H1 (cell line): Measurements from ENCODE around the gene OR6B2. TPM values are rescaled to one million over a fixed set of nuclear protein-coding genes. Genes with fewer than 3 reads are reported as not detected.

ENCODE experiments used
- CTCF ChIA-PET: fragments of 300-600 bp; sonication (Branson Sonifier 250); formaldehyde crosslinking; loops from one replicate; lab custom pipeline; 2021; ENCODE audit not compliant: partially characterized antibody; lab: Charles Lee
- POLR2A ChIA-PET: fragments of 300-600 bp; sonication (Branson Sonifier 250); formaldehyde crosslinking; loops from one replicate; lab custom pipeline; 2021; ENCODE audit warnings: inconsistent platforms; ENCODE audit not compliant: partially characterized antibody; lab: Charles Lee
- DNase-seq, 2 experiments: peaks; one replicate each; pipeline versions ENCODE4 v3.0.0 to v3.0.0-alpha.2; 2010 to 2022; ENCODE audit warnings: low spot score in 2 of 2, low read depth in 1 of 2, mixed read lengths in 1 of 2
- FAIRE-seq: peaks from 2 replicates; lab custom pipeline; 2011; peaks lifted over from hg19 to GRCh38; lab: Jason Lieb, UNC
- H2AFZ ChIP-seq: 2 replicates; pipeline ENCODE4 v1.8.1; 2012; ENCODE audit warnings: low read length, inconsistent platforms
- H2AK5ac ChIP-seq: 2 replicates; pipeline ENCODE4 v1.6.1; 2013; ENCODE audit warnings: low read depth, low read length
- H2BK120ac ChIP-seq: replicated peaks from 2 replicates; pipeline ENCODE3; 2013; ENCODE audit warnings: low read depth, low read length, inconsistent platforms
- H2BK12ac ChIP-seq: 2 replicates; pipeline ENCODE4 v1.6.1; 2013; ENCODE audit warnings: low read depth, low read length
- H2BK15ac ChIP-seq: 2 replicates; pipeline ENCODE4 v1.6.1; 2013; ENCODE audit warnings: low read length
- H2BK20ac ChIP-seq: 2 replicates; pipeline ENCODE4 v1.6.1; 2013; ENCODE audit warnings: low read length
- H2BK5ac ChIP-seq: 2 replicates; pipeline ENCODE4 v1.6.1; 2013; ENCODE audit warnings: low read depth, low read length
- H3K14ac ChIP-seq: 2 replicates; pipeline ENCODE4 v1.6.1; 2013; ENCODE audit warnings: inconsistent platforms; ENCODE audit not compliant: insufficient read length
- H3K18ac ChIP-seq: 2 replicates; pipeline ENCODE4 v1.6.1; 2013; ENCODE audit warnings: low read length; ENCODE audit errors: extremely low read depth
- H3K23ac ChIP-seq: 2 replicates; pipeline ENCODE4 v1.6.1; 2013; ENCODE audit warnings: inconsistent platforms; ENCODE audit not compliant: insufficient read length
- H3K23me2 ChIP-seq: 2 replicates; pipeline ENCODE4 v1.6.1; 2013; ENCODE audit warnings: low read depth, low read length
- H3K27ac ChIP-seq: 2 replicates; pipeline ENCODE4 v1.6.1; 2011; ENCODE audit warnings: low read depth, low read length, inconsistent platforms
- H3K27me3 ChIP-seq, 4 experiments: replicated peaks in 1 of 4; 1 replicate in 1 of 4; 2 replicates in 3 of 4; pipeline versions ENCODE4 v1.6.1 to v1.8.1; 2011 to 2013; ENCODE audit warnings: low read length in 3 of 4, mild to moderate bottlenecking in 3 of 4, inconsistent platforms in 2 of 4, mixed read lengths in 2 of 4, moderate library complexity in 1 of 4; ENCODE audit not compliant: control insufficient read depth in 3 of 4, insufficient read depth in 3 of 4; ENCODE audit errors: extremely low read depth in 1 of 4
- H3K36me3 ChIP-seq, 4 experiments: 2 replicates each; pipeline versions ENCODE4 v1.6.1 to v1.8.1; 2011 to 2013; ENCODE audit warnings: mild to moderate bottlenecking in 4 of 4, low read length in 3 of 4, moderate library complexity in 2 of 4, control low read depth in 1 of 4, inconsistent platforms in 1 of 4; ENCODE audit not compliant: insufficient read depth in 4 of 4, control insufficient read depth in 2 of 4
- H3K4ac ChIP-seq: replicated peaks from 2 replicates; pipeline ENCODE3; 2013; ENCODE audit warnings: low read length, low read depth, mixed read lengths, inconsistent platforms; ENCODE audit not compliant: insufficient read length
- H3K4me1 ChIP-seq, 4 experiments: replicated peaks in 1 of 4; 1 replicate in 1 of 4; 2 replicates in 3 of 4; pipeline versions ENCODE4 v1.6.1 to v1.8.1; 2011 to 2013; ENCODE audit warnings: low read length in 3 of 4, inconsistent platforms in 2 of 4, mixed read lengths in 1 of 4; ENCODE audit not compliant: insufficient read depth in 4 of 4, control insufficient read depth in 3 of 4
- H3K4me2 ChIP-seq, 2 experiments: 2 replicates each; pipeline versions ENCODE4 v1.6.1 to v1.8.1; 2011 to 2013; ENCODE audit warnings: low read depth in 2 of 2, low read length in 2 of 2, control low read depth in 1 of 2, inconsistent platforms in 1 of 2, mild to moderate bottlenecking in 1 of 2; ENCODE audit not compliant: insufficient read depth in 1 of 2
- H3K4me3 ChIP-seq, 4 experiments: fragments of 200-600, 300-600 bp in 1 of 4; sonication (generic), shearing (Covaris generic), sonication (Bioruptor Twin) in 1 of 4; 2 replicates each; pipeline versions ENCODE4 v1.5.1 to v1.8.1; 2011 to 2016; ENCODE audit warnings: low read length in 4 of 4, low read depth in 3 of 4, control low read depth in 2 of 4, inconsistent platforms in 2 of 4, mild to moderate bottlenecking in 2 of 4, mixed read lengths in 1 of 4, moderate library complexity in 1 of 4; ENCODE audit not compliant: insufficient read depth in 2 of 4; ENCODE audit errors: extremely low read depth in 1 of 4
- H3K56ac ChIP-seq: replicated peaks from 2 replicates; pipeline ENCODE3; 2013; ENCODE audit warnings: low read depth, mild to moderate bottlenecking, mixed read lengths, low read length, inconsistent platforms; ENCODE audit not compliant: insufficient read length
- H3K79me1 ChIP-seq: 2 replicates; pipeline ENCODE4 v1.6.1; 2013; ENCODE audit warnings: low read depth, low read length, control low read depth
- H3K79me2 ChIP-seq, 2 experiments: 2 replicates each; pipeline versions ENCODE4 v1.6.1 to v1.8.1; 2012 to 2013; ENCODE audit warnings: low read length in 2 of 2, mild to moderate bottlenecking in 2 of 2, inconsistent platforms in 1 of 2; ENCODE audit not compliant: insufficient read depth in 2 of 2, control insufficient read depth in 1 of 2
- H3K9ac ChIP-seq, 4 experiments: replicated peaks in 1 of 4; 1 replicate in 1 of 4; 2 replicates in 3 of 4; pipeline versions ENCODE4 v1.6.1 to v1.8.1; 2011 to 2013; ENCODE audit warnings: low read depth in 3 of 4, low read length in 3 of 4, control low read depth in 2 of 4, mild to moderate bottlenecking in 2 of 4, moderate library complexity in 2 of 4, inconsistent platforms in 1 of 4; ENCODE audit errors: extremely low read depth in 1 of 4
- H3K9me3 ChIP-seq, 2 experiments: 2 replicates each; pipeline versions ENCODE4 v1.6.1 to v1.8.1; 2012 to 2013; ENCODE audit warnings: mild to moderate bottlenecking in 2 of 2, moderate library complexity in 2 of 2, control low read depth in 1 of 2, inconsistent platforms in 1 of 2, low read depth in 1 of 2, low read length in 1 of 2, mixed read lengths in 1 of 2; ENCODE audit not compliant: insufficient read depth in 2 of 2
- H4K20me1 ChIP-seq, 2 experiments: replicated peaks in 1 of 2; 2 replicates each; pipeline versions ENCODE3 to v1.8.1; 2011 to 2013; ENCODE audit warnings: inconsistent platforms in 2 of 2, low read length in 2 of 2, mild to moderate bottlenecking in 1 of 2; ENCODE audit not compliant: insufficient read depth in 2 of 2, control insufficient read depth in 1 of 2
- H4K5ac ChIP-seq: 2 replicates; pipeline ENCODE4 v1.6.1; 2013; ENCODE audit warnings: low read length, low read depth, mixed read lengths, inconsistent platforms; ENCODE audit not compliant: insufficient read length
- H4K8ac ChIP-seq: 2 replicates; pipeline ENCODE4 v1.8.0; 2013; ENCODE audit warnings: mild to moderate bottlenecking, moderate library complexity, low read length, inconsistent platforms; ENCODE audit not compliant: insufficient read depth; ENCODE audit errors: extremely low read depth
- H4K91ac ChIP-seq: replicated peaks from 2 replicates; pipeline ENCODE3; 2013; ENCODE audit warnings: low read length, mixed read lengths, inconsistent platforms; ENCODE audit not compliant: insufficient read length
- ATF2 ChIP-seq: IDR thresholded peaks from 2 replicates; pipeline ENCODE4 v1.6.1; 2012; ENCODE audit warnings: low read length, inconsistent platforms
- BRCA1 ChIP-seq: IDR thresholded peaks from 2 replicates; pipeline ENCODE4 v1.6.1; 2012; ENCODE audit warnings: low read depth, low read length, improper control_type of control experiment
- KDM5A ChIP-seq: fragments of 200-600 bp; IDR thresholded peaks from 2 replicates; pipeline ENCODE4 v1.7.1; 2012; ENCODE audit warnings: mild to moderate bottlenecking, low read length, inconsistent platforms, mixed read lengths
- MAFK ChIP-seq: IDR thresholded peaks from 2 replicates; pipeline ENCODE4 v1.6.1; 2012; ENCODE audit warnings: low read depth, mild to moderate bottlenecking, improper control_type of control experiment, low read length
- NRF1 ChIP-seq: IDR thresholded peaks from 2 replicates; pipeline ENCODE4 v1.6.1; 2011; ENCODE audit warnings: mild to moderate bottlenecking, low read depth, low read length, improper control_type of control experiment
- SAP30 ChIP-seq: fragments of 300-600 bp; sonication (generic); IDR thresholded peaks from 2 replicates; pipeline ENCODE4 v1.7.1; 2012; ENCODE audit warnings: low read length, moderate library complexity, mild to moderate bottlenecking, inconsistent platforms; ENCODE audit not compliant: insufficient read depth, insufficient replicate concordance
- ZNF274 ChIP-seq: IDR thresholded peaks from 2 replicates; pipeline ENCODE4 v1.7.0; 2012; ENCODE audit warnings: low read length, borderline replicate concordance; ENCODE audit errors: extremely low read depth
- WGBS, 2 experiments: shearing (Covaris generic) in 1 of 2; methylation state at CpG; one replicate each; pipeline versions ENCODE4 v1.1.6 to v1.1.7; 2013 to 2015; ENCODE audit warnings: low lambda C conversion rate in 2 of 2, mixed read lengths in 2 of 2, inconsistent platforms in 1 of 2, low coverage in 1 of 2, missing lambda C conversion rate in 1 of 2; ENCODE audit not compliant: insufficient replicate concordance in 2 of 2, insufficient coverage in 1 of 2, insufficient read length in 1 of 2; ENCODE audit errors: extremely low coverage in 1 of 2, missing lambda C conversion rate in 1 of 2; 5-methylcytosine and 5-hydroxymethylcytosine counted together
- polyA plus RNA-seq, 7 experiments: library from polyadenylated mRNA; depleted of rRNA in 3 of 7; stranded (reverse) in 5 of 7; unstranded in 2 of 7; fragments of >200 nt in 5 of 7; fragments of 200-250 nt in 2 of 7; gene quantifications; 1 replicate in 5 of 7; 2 replicates in 1 of 7; 4 replicates in 1 of 7; pipeline versions ENCODE4 v1.2.1 to v1.2.3, GENCODE V29; 2011 to 2013; ENCODE audit warnings: missing spikeins in 2 of 7, mixed read lengths in 2 of 7
- total RNA-seq: library from RNA; stranded (reverse); fragmentation: NEBNext Ultra II Directional; extraction: Animal tissue kit (Norgen Biotek cat#: 25700); gene quantifications from 2 replicates; pipeline ENCODE4 v1.2.1, GENCODE V29; 2021

The OR6B2 gene
- total and polyA plus RNA-seq, 2 of the 8 experiments (the other 6 are each of a cell fraction or from before 2014, with no cell fraction given): not detected

GRCh38 chr2:239984421-239985194, 45.6 kb downstream of the OR6B2 start:
- Histone ChIP-seq H3K4me3 (no peak overlapping the region), H4K8ac (no peak overlapping the region), H3K79me1 (peaks cover 2% of the 10 kb centered on the region; the same call in 1 of the 2 replicates), H3K4me2 (no peak overlapping the region), H3K79me2 (no peaks in the 10 kb centered on the region), H3K14ac (no peak overlapping the region), H3K27ac (no peak overlapping the region), H4K20me1 (peaks cover 6 to 10% of the 10 kb centered on the region in 2 experiments), H3K27me3 (no peaks in the 10 kb centered on the region), H2BK120ac (no peak overlapping the region), H3K56ac (no peak overlapping the region), H4K91ac (no peak overlapping the region), H4K5ac (no peak overlapping the region), H2BK20ac (no peak overlapping the region), H2AFZ (no peak overlapping the region), H3K23ac (no peak overlapping the region), H3K9ac (no peak overlapping the region), H3K9me3 (peaks cover 0 to 4% of the 10 kb centered on the region in 2 experiments; a peak in 2 of 4 replicates), H3K4me1 (no peaks in the 10 kb centered on the region; a peak in 1 of 7 replicates), H3K36me3 (peaks cover 2 to 34% (median 11%) of the 10 kb centered on the region in 4 experiments; a peak in 7 of 8 replicates), H2AK5ac (no peak overlapping the region), H3K23me2 (no peaks in the 10 kb centered on the region), H2BK5ac (no peak overlapping the region), H3K4ac (no peak overlapping the region), H3K18ac (no peak overlapping the region), H2BK15ac (no peak overlapping the region), H2BK12ac (no peak overlapping the region)
- POLR2A ChIA-PET: no interaction called here
- CTCF ChIA-PET: interaction anchor here (2.3 kb wide), 1 partner anchor 8 kb away, joined by 10 read pairs; no protein-coding TSS in a partner anchor
- DNase-seq (no peak), FAIRE-seq (no peak)
- 91 to 100% methylated on average over 2 to 16 of the region's 16 CpGs for WGBS, 2 experiments
- TF ChIP-seq KDM5A: no peak
- no peak for TF ChIP-seq ZNF274
- TF ChIP-seq ATF2: no peak
- TF ChIP-seq BRCA1: no peak
- TF ChIP-seq SAP30: no peak
- TF ChIP-seq NRF1: no peak
- no peak for TF ChIP-seq MAFK
